PC-9 (cell line): Measurements from ENCODE around the gene RPTOR. TPM values are rescaled to one million over a fixed set of nuclear protein-coding genes. Genes with fewer than 3 reads are reported as not detected.

Experiments used
- BruUV-seq: library from RNA; stranded (reverse); fragments of 400-500 nt; replicated peaks from 2 replicates; lab custom pipeline; 2021; lab: Mats Ljungman, UMichigan
- CTCF ChIA-PET: fragments of 300-600 bp; sonication (Branson Sonifier 250); formaldehyde crosslinking; loops from one replicate; lab custom pipeline; 2022; ENCODE audit warnings: antibody characterized with exemption; lab: Charles Lee
- POLR2A ChIA-PET: fragments of 300-600 bp; sonication (Branson Sonifier 250); formaldehyde crosslinking; loops from one replicate; lab custom pipeline; 2022; ENCODE audit warnings: antibody characterized with exemption; ENCODE audit not compliant: unreplicated experiment; lab: Charles Lee
- DNase-seq, 2 experiments: peaks; one replicate each; pipeline versions ENCODE4 v3.0.0 to v3.0.0-alpha.2; 2015 to 2022; ENCODE audit warnings: mixed read lengths in 1 of 2
- H2AFZ ChIP-seq: fragments of 200-600 bp; sonication (generic); 2 replicates; pipeline ENCODE4 v1.8.1; 2017; ENCODE audit warnings: antibody characterized with exemption
- H3F3A ChIP-seq: fragments of 200-600 bp; sonication (generic); 2 replicates; pipeline ENCODE4 v1.8.1; 2017; ENCODE audit warnings: antibody characterized with exemption, mild to moderate bottlenecking, low read depth; ENCODE audit not compliant: insufficient read depth
- H3K27ac ChIP-seq: fragments of 200-600 bp; sonication (generic); 2 replicates; pipeline ENCODE4 v1.6.1; 2016; ENCODE audit warnings: mixed run types
- H3K27me3 ChIP-seq: fragments of 200-600 bp; sonication (generic); 2 replicates; pipeline ENCODE4 v1.6.1; 2016; ENCODE audit warnings: low read depth, mixed run types; ENCODE audit not compliant: insufficient read depth
- H3K36me3 ChIP-seq: fragments of 200-600 bp; sonication (generic); 2 replicates; pipeline ENCODE4 v1.6.1; 2016; ENCODE audit warnings: low read depth, mixed run types
- H3K4me1 ChIP-seq: fragments of 200-600 bp; sonication (generic); replicated peaks from 2 replicates; pipeline ENCODE4 v1.6.1; 2016; ENCODE audit warnings: mixed run types; ENCODE audit not compliant: insufficient read depth
- H3K4me2 ChIP-seq: fragments of 200-600 bp; sonication (generic); 2 replicates; pipeline ENCODE4 v1.6.1; 2017; ENCODE audit warnings: mixed run types
- H3K4me3 ChIP-seq: fragments of 200-600 bp; sonication (generic); 2 replicates; pipeline ENCODE4 v1.6.1; 2016; ENCODE audit warnings: mixed run types
- H3K79me2 ChIP-seq: fragments of 200-600 bp; sonication (generic); 2 replicates; pipeline ENCODE4 v1.6.1; 2017; ENCODE audit warnings: low read depth, mixed run types
- H3K9me2 ChIP-seq: fragments of 200-600 bp; sonication (generic); 2 replicates; pipeline ENCODE4 v1.8.1; 2017; ENCODE audit warnings: mild to moderate bottlenecking; ENCODE audit not compliant: insufficient read depth
- H3K9me3 ChIP-seq: fragments of 200-600 bp; sonication (generic); 2 replicates; pipeline ENCODE4 v1.8.1; 2016; ENCODE audit warnings: low read depth; ENCODE audit not compliant: insufficient read depth
- H4K20me1 ChIP-seq: fragments of 200-600 bp; sonication (generic); 2 replicates; pipeline ENCODE4 v1.8.1; 2017; ENCODE audit not compliant: insufficient read depth
- CTCF ChIP-seq: fragments of 200-600 bp; sonication (generic); conservative IDR thresholded peaks from 2 replicates; pipeline ENCODE4 v1.6.1; 2017; ENCODE audit warnings: mixed run types, antibody characterized with exemption, mild to moderate bottlenecking, moderate library complexity
- EZH2 ChIP-seq: fragments of 200-600 bp; sonication (generic); IDR thresholded peaks from 2 replicates; pipeline ENCODE4 v1.8.0; 2017; ENCODE audit warnings: antibody characterized with exemption, low read depth
- intact Hi-C: fragments of 100-400 bp; cut with micrococcal nuclease; formaldehyde crosslinking; loops from one replicate; pipeline ENCODE4 v1.10.0; 2022; ENCODE audit not compliant: unreplicated experiment
- total RNA-seq: library from RNA; stranded (reverse); gene quantifications from 2 replicates; pipeline ENCODE4 v1.2.3, GENCODE V29; 2021

The RPTOR gene
- total RNA-seq, 1 experiment from 2014 or later, result 50.8 TPM

GRCh38 chr17:80971704-80972304 lies 427.2 kb downstream of the RPTOR start:
- Histone ChIP-seq H3K9me3 (no peaks in the 10 kb centered on the region), H3K4me3 (no peak overlapping the region), H3K9me2 (no peaks in the 10 kb centered on the region), H4K20me1 (no peaks in the 10 kb centered on the region), H3K4me1 (no peaks in the 10 kb centered on the region), H2AFZ (no peak overlapping the region), H3K27ac (no peak overlapping the region), H3F3A (no peaks in the 10 kb centered on the region), H3K79me2 (no peaks in the 10 kb centered on the region), H3K27me3 (no peaks in the 10 kb centered on the region), H3K4me2 (no peak overlapping the region), H3K36me3 (no peaks in the 10 kb centered on the region)
- no TSS peak for BruUV-seq
- CTCF ChIA-PET, result no interaction called here
- DNase-seq, result no peak
- intact Hi-C loops, result loop anchor here (2.0 kb wide), 1 partner anchor 397 kb away; no protein-coding TSS in a partner anchor
- POLR2A ChIA-PET, result interaction anchor here (0.5 kb wide), 1 partner anchor 180 kb away, joined by 11 read pairs; no protein-coding TSS in a partner anchor
- TF ChIP-seq CTCF, result no peak
- no peak for TF ChIP-seq EZH2

GRCh38 chr17:80976701-80977100 lies 432.1 kb downstream of the RPTOR start:
- Histone ChIP-seq H3K9me2 (no peaks in the 10 kb centered on the region), H3K9me3 (no peaks in the 10 kb centered on the region), H3F3A (no peaks in the 10 kb centered on the region), H3K4me3 (no peak overlapping the region), H3K4me2 (no peak overlapping the region), H3K79me2 (no peaks in the 10 kb centered on the region), H2AFZ (no peak overlapping the region), H3K27ac (no peak overlapping the region), H3K4me1 (no peaks in the 10 kb centered on the region), H4K20me1 (no peaks in the 10 kb centered on the region), H3K27me3 (no peaks in the 10 kb centered on the region), H3K36me3 (no peaks in the 10 kb centered on the region)
- ChIA-PET CTCF (no interaction called here), POLR2A (no interaction called here)
- intact Hi-C loops, result no loop called here
- BruUV-seq, result no TSS peak
- no peak for DNase-seq
- no peak for TF ChIP-seq CTCF
- TF ChIP-seq EZH2, result no peak

GRCh38 chr17:80977172-80977571 lies 432.5 kb downstream of the RPTOR start:
- Histone ChIP-seq H3K4me1 (no peaks in the 10 kb centered on the region), H4K20me1 (no peaks in the 10 kb centered on the region), H3K27me3 (no peaks in the 10 kb centered on the region), H3K79me2 (no peaks in the 10 kb centered on the region), H3K4me2 (no peak overlapping the region), H3K9me3 (no peaks in the 10 kb centered on the region), H2AFZ (no peak overlapping the region), H3K36me3 (no peaks in the 10 kb centered on the region), H3K9me2 (no peaks in the 10 kb centered on the region), H3K27ac (no peak overlapping the region), H3K4me3 (no peak overlapping the region), H3F3A (no peaks in the 10 kb centered on the region)
- no peak for DNase-seq
- BruUV-seq, result no TSS peak
- ChIA-PET CTCF (no interaction called here), POLR2A (no interaction called here)
- intact Hi-C loops, result no loop called here
- TF ChIP-seq CTCF (no peak), EZH2 (no peak)
